Natural killer cell (primary cell): ENCODE data around the gene LPIN3. TPM values are rescaled to one million over a fixed set of nuclear protein-coding genes. Genes with fewer than 3 reads are reported as not detected.

Experiments used
- ATAC-seq, 3 donors: fragments of 150-1000 bp in 2 of 3; fragments of 200-7000 bp in 1 of 3; cut with Tn5 transposase; 1 replicate in 1 of 3; 2 replicates in 2 of 3; pipeline ENCODE4 v1.10.0; 2021; ENCODE audit warnings: mild to moderate bottlenecking in 2 of 3, moderate library complexity in 2 of 3
- DNase-seq, 2 donors: peaks; one replicate each; pipeline versions ENCODE4 v3.0.0 to v3.0.0-alpha.2; 2013 to 2021; ENCODE audit warnings: mixed read lengths in 1 of 2
- H3K27ac ChIP-seq: one replicate; pipeline ENCODE4 v1.5.1; 2013; ENCODE audit warnings: mild to moderate bottlenecking, low read length
- H3K27me3 ChIP-seq: one replicate; pipeline ENCODE4 v1.6.1; 2013; ENCODE audit warnings: low read length; ENCODE audit not compliant: control insufficient read depth, insufficient read depth
- H3K36me3 ChIP-seq: one replicate; pipeline ENCODE4 v1.6.1; 2013; ENCODE audit warnings: low read length; ENCODE audit not compliant: control insufficient read depth, insufficient read depth
- H3K4me1 ChIP-seq: one replicate; pipeline ENCODE4 v1.6.1; 2013; ENCODE audit warnings: low read length; ENCODE audit not compliant: control insufficient read depth, insufficient read depth
- H3K4me3 ChIP-seq: one replicate; pipeline ENCODE4 v1.5.1; 2013; ENCODE audit warnings: low read length
- H3K9me3 ChIP-seq: one replicate; pipeline ENCODE4 v1.6.1; 2013; ENCODE audit warnings: low read length; ENCODE audit not compliant: control insufficient read depth, insufficient read depth
- H3K27ac Mint-ChIP-seq, 2 donors: one replicate each; pipeline ENCODE4 v1.8.0; 2022; ENCODE audit warnings: mild to moderate bottlenecking in 2 of 2, mixed read lengths in 2 of 2, moderate library complexity in 1 of 2
- H3K27me3 Mint-ChIP-seq, 2 donors: one replicate each; pipeline ENCODE4 v1.8.0; 2022; ENCODE audit warnings: low read depth in 2 of 2, mixed read lengths in 2 of 2
- H3K36me3 Mint-ChIP-seq: one replicate; pipeline ENCODE4 v1.8.0; 2022; ENCODE audit warnings: mixed read lengths
- H3K4me1 Mint-ChIP-seq, 2 donors: one replicate each; pipeline ENCODE4 v1.8.0; 2022; ENCODE audit warnings: mixed read lengths in 2 of 2
- H3K4me3 Mint-ChIP-seq: one replicate; pipeline ENCODE4 v1.8.0; 2022; ENCODE audit warnings: mild to moderate bottlenecking, moderate library complexity, mixed read lengths
- H3K9me3 Mint-ChIP-seq, 2 donors: one replicate each; pipeline ENCODE4 v1.8.0; 2022; ENCODE audit warnings: mixed read lengths in 2 of 2
- WGBS: methylation state at CpG from one replicate; pipeline ENCODE4 v1.1.7; 2013; ENCODE audit warnings: missing lambda C conversion rate; ENCODE audit not compliant: insufficient coverage; 5-methylcytosine and 5-hydroxymethylcytosine counted together
- intact Hi-C: fragments of 100-400 bp; cut with micrococcal nuclease; formaldehyde crosslinking; loops from one replicate; pipeline ENCODE4 v1.14.2; 2022
- total RNA-seq, 4 donors: library from RNA; stranded (reverse); fragments of 120-200 nt in 1 of 4; gene quantifications; one replicate each; pipeline versions ENCODE4 v1.2.3 to v1.2.4, GENCODE V29; 2013 to 2022
- TF ChIP-seq, protein P1 (sequence below): fragments of 200-600 bp; IDR thresholded peaks from one replicate; pipeline ENCODE4 v1.8.0; 2022; ENCODE audit warnings: antibody characterized with exemption

LPIN3 gene
- total RNA-seq, 3 donors from 2014 or later (not counting 1 experiment from before 2014, with no cell fraction given), result 0.07 to 0.28 TPM; not detected in 1

DNA sequence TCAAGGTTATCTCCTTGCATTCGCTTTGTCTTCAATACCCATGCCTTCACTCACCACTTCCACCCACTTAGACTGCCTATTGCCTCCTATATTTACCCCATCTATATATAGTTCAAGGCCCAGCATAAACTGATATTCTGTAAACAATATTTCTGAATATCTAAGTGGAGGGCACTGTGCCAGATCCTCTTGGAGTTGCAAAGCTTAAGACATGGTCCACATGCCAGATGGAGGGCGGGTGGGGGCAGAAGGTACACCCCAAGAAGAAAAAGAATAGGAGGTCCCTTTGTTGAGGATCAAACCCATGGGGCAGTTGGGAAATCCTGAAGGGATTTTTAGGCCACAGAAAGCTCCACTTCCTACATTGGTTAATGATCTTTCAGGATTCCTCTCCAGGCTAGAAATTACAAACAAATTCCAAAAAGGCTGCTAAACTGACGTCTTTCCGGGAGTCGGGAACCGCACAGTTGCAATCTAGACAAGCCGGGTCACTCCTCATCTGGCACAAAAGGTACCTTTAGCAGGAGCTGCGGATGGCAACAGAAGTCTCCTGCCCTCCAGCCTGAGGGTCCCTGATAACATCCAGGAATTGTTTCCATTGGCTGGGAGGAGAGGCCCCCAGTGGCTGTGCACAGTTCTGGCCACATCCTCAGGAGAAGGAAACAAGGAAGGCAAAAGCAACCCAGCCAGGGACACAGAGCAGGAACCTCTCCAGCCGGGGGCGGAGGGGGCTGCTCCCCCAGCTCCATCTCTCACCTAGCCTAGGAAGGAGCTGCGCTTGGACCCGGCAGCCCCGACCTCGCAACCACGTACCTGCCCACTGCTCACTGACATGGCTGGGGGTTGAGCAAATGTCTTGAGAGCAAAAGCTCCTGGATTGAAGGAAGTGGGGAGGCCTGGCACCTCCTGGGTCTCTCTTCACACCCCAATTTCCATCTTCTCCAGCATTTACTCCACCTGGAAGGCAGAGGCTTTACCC, 5.9 kb upstream of the LPIN3 start:
- Histone ChIP-seq H3K4me1 (peaks cover 6% of the 10 kb centered on the region), H3K4me3 (no peak overlapping the region), H3K9me3 (no peaks in the 10 kb centered on the region), H3K36me3 (no peaks in the 10 kb centered on the region), H3K27ac (no peak overlapping the region), H3K27me3 (peaks cover 5% of the 10 kb centered on the region)
- H3K4me1 Mint-ChIP-seq, result peaks cover 6 to 15% of the 10 kb centered on the region in 2 donors
- ATAC-seq (no peak), DNase-seq (no peak)
- H3K9me3 Mint-ChIP-seq, result no peaks in the 10 kb centered on the region
- no peak overlapping the region for H3K27ac Mint-ChIP-seq
- H3K4me3 Mint-ChIP-seq, result no peak overlapping the region
- peaks cover 7 to 12% of the 10 kb centered on the region in 2 donors for H3K27me3 Mint-ChIP-seq
- H3K36me3 Mint-ChIP-seq, result no peaks in the 10 kb centered on the region
- intact Hi-C loops, result no loop called here
- TF ChIP-seq, protein P1, sequence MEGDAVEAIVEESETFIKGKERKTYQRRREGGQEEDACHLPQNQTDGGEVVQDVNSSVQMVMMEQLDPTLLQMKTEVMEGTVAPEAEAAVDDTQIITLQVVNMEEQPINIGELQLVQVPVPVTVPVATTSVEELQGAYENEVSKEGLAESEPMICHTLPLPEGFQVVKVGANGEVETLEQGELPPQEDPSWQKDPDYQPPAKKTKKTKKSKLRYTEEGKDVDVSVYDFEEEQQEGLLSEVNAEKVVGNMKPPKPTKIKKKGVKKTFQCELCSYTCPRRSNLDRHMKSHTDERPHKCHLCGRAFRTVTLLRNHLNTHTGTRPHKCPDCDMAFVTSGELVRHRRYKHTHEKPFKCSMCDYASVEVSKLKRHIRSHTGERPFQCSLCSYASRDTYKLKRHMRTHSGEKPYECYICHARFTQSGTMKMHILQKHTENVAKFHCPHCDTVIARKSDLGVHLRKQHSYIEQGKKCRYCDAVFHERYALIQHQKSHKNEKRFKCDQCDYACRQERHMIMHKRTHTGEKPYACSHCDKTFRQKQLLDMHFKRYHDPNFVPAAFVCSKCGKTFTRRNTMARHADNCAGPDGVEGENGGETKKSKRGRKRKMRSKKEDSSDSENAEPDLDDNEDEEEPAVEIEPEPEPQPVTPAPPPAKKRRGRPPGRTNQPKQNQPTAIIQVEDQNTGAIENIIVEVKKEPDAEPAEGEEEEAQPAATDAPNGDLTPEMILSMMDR, result no peak
- 88% methylated on average over 15 of the region's 15 CpGs for WGBS

DNA sequence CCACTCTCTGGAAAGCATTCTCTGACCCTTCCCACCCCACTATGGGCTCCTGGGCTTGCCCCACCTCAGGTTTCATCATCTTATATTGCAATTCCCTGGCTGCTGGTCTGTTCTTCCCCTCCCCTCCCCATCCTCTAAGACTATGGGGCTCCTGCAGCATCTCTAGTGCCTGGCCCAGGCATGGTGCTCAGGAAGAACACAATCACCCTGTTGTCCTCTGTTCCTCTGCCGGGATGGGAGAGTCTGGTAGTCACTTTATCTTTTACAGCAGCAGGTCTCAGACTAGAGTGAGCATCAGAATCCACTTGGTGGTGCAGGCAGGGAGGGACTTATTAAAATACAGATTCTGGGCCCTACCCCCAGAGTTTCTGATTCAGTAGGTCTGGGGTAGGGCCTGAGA, 5.0 kb upstream of the LPIN3 start:
- intact Hi-C loops, result no loop called here

DNA sequence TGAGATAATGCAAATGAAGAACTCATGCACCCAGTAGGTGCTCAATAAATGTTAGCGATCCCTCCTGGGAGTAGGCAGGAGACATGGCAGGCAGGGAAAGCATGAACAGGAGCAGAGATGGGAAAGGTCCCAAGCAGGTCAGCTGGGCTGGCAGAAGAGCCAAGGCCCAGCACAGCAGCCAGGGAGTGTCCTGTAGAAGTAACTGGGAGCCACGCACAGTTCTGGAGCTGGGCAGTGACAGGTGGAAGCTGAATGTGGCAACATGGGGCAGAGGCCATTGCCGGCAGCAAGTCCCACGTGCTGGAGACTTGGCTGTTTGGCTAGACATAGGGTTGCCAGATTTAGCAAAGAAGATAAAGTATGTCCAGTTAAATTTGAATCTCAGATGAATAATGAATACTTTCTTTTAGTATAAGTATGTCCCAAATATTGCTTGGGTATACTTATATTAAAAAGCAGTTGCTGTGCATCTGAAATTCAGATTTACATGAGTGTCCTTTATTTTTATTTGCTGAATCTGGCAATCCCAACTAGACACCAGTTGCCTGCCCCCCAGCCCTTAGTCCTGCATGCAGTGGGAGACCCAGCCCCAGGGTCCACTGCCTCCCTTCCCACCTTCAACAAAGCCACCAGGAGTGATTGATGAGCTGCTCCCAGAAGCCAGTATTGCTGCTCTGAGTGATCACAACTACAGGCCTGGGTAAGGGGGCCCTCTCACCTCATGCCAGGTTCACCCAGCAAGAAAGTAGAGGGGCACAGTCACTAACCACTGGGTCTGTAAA, 3.7 kb upstream of the LPIN3 start:
- WGBS, result 95% methylated on average over 4 of the region's 4 CpGs
- TF ChIP-seq, protein P1, result no peak
- H3K9me3 Mint-ChIP-seq, result no peaks in the 10 kb centered on the region

More for the DNA sequence above, 5.0 kb upstream of the LPIN3 start:
- no peak overlapping the region for H3K27ac ChIP-seq
- H3K9me3 ChIP-seq, result no peaks in the 10 kb centered on the region
- TF ChIP-seq, protein P1, result no peak
- no peak for DNase-seq
- 44% methylated on average over 1 of the region's 1 CpG for WGBS
- Mint-ChIP-seq H3K36me3 (no peaks in the 10 kb centered on the region), H3K9me3 (no peaks in the 10 kb centered on the region), H3K4me1 (peaks cover 11 to 15% of the 10 kb centered on the region in 2 donors), H3K27me3 (peaks cover 11 to 19% of the 10 kb centered on the region in 2 donors), H3K4me3 (no peak overlapping the region), H3K27ac (no peak overlapping the region)
- peaks cover 10% of the 10 kb centered on the region for H3K4me1 ChIP-seq
- ATAC-seq, result no peak
- H3K4me3 ChIP-seq, result no peak overlapping the region
- H3K36me3 ChIP-seq, result no peaks in the 10 kb centered on the region
- peaks cover 7% of the 10 kb centered on the region for H3K27me3 ChIP-seq

More for the DNA sequence above, 3.7 kb upstream of the LPIN3 start:
- peaks cover 11% of the 10 kb centered on the region in 2 donors for H3K4me1 Mint-ChIP-seq
- H3K4me1 ChIP-seq, result peaks cover 13% of the 10 kb centered on the region
- peaks cover 7% of the 10 kb centered on the region for H3K27me3 ChIP-seq
- H3K27ac ChIP-seq, result no peak overlapping the region
- DNase-seq (no peak), ATAC-seq (no peak)
- peaks cover 11 to 19% of the 10 kb centered on the region in 2 donors for H3K27me3 Mint-ChIP-seq
- H3K9me3 ChIP-seq, result no peaks in the 10 kb centered on the region
- intact Hi-C loops, result no loop called here
- no peaks in the 10 kb centered on the region for H3K36me3 ChIP-seq
- H3K4me3 Mint-ChIP-seq, result no peak overlapping the region
- H3K27ac Mint-ChIP-seq, result no peak overlapping the region
- no peak overlapping the region for H3K4me3 ChIP-seq
- no peaks in the 10 kb centered on the region for H3K36me3 Mint-ChIP-seq
